Adrenal gland (tissue), 12 donors: Measurements from ENCODE around the gene LRPAP1. TPM values are rescaled to one million over a fixed set of nuclear protein-coding genes. Genes with fewer than 3 reads are reported as not detected.

ENCODE experiments used
- DNase-seq, 7 donors: peaks; one replicate each; pipeline ENCODE4 v3.0.0-alpha.2; 2019 to 2020
- H3K27ac ChIP-seq, 5 donors: fragments of 200-600 bp; sonication (generic) in 4 of 5; 1 replicate in 3 of 5; 2 replicates in 2 of 5; pipeline versions ENCODE4 v1.5.1 to v1.8.0; 2016 to 2020; ENCODE audit warnings: mild to moderate bottlenecking in 1 of 5
- H3K27me3 ChIP-seq: fragments of 200-600 bp; 2 replicates; pipeline ENCODE4 v1.8.0; 2021
- H3K36me3 ChIP-seq, 2 donors: fragments of 200-600 bp; replicated peaks in 1 of 2; 1 replicate in 1 of 2; 2 replicates in 1 of 2; pipeline versions ENCODE4 v1.5.1 to v1.8.0; 2018 to 2022
- H3K4me1 ChIP-seq, 2 donors: fragments of 200-600 bp; replicated peaks in 1 of 2; 1 replicate in 1 of 2; 2 replicates in 1 of 2; pipeline versions ENCODE4 v1.5.1 to v1.8.0; 2018 to 2021
- H3K4me3 ChIP-seq, 4 donors: fragments of 200-600 bp; sonication (generic) in 3 of 4; one replicate each; pipeline ENCODE4 v1.5.1; 2016 to 2018
- H3K9me3 ChIP-seq, 3 donors: fragments of 200-600 bp; sonication (generic) in 1 of 3; replicated peaks in 1 of 3; 1 replicate in 2 of 3; 2 replicates in 1 of 3; pipeline versions ENCODE4 v1.5.1 to v1.8.0; 2016 to 2021
- POLR2A ChIP-seq, 2 donors: fragments of 450-650 bp; IDR thresholded peaks; one replicate each; pipeline ENCODE4 v1.6.1; 2017; ENCODE audit warnings: antibody characterized with exemption in 2 of 2, mild to moderate bottlenecking in 2 of 2, moderate library complexity in 1 of 2
- WGBS, 4 donors: extraction: QIAGEN DNeasy Blood & Tissue Kit in 2 of 4; methylation state at CpG; one replicate each; pipeline versions ENCODE4 v1.1.5 to v1.1.7; 2013 to 2017; 5-methylcytosine and 5-hydroxymethylcytosine counted together
- intact Hi-C, 2 donors: fragments of 100-400 bp; cut with DNase I; formaldehyde crosslinking; loops; one replicate each; pipeline versions ENCODE4 v1.14.1 to v1.15.0; 2022 to 2023
- polyA plus RNA-seq, 3 donors: library from polyadenylated mRNA; stranded (reverse); fragments of 200-250 nt in 2 of 3; fragments of 350-450 nt in 1 of 3; fragmentation: Illumina TruSeq in 1 of 3; extraction: RNeasy Lipid Tissue Mini Kit (QIAGEN cat#74804) in 1 of 3; gene quantifications; one replicate each; pipeline ENCODE4 v1.2.3, GENCODE V29; 2013 to 2014
- total RNA-seq, 9 donors: library from RNA; depleted of rRNA in 4 of 9; stranded (reverse); fragments of >200 nt in 4 of 9; fragments of 120-200 nt in 1 of 9; fragmentation: NEBNext Ultra II Directional in 1 of 9; extraction: Animal tissue kit (Norgen Biotek cat#: 25700) in 1 of 9; gene quantifications; one replicate each; pipeline versions ENCODE4 v1.1.0 to v1.2.4, GENCODE V29; 2013 to 2023
- TF ChIP-seq, protein P1 (sequence below), 6 experiments: fragments of 450-650 bp in 4 of 6; fragments of 200-600 bp in 2 of 6; sonication (generic) in 1 of 6; IDR thresholded peaks; 1 replicate in 5 of 6; 2 replicates in 1 of 6; pipeline versions ENCODE4 v1.5.1 to v1.8.0; 2016 to 2021; ENCODE audit warnings: antibody characterized with exemption in 6 of 6, mild to moderate bottlenecking in 2 of 6, moderate library complexity in 1 of 6
- donor health status: healthy with polysubstance abuse.
- donor health status: Bipolar disorder and iron deficiency.
- donor health status: DM: yes; HTN: yes; CAD: no.
- donor health status: DM: no; HTN: no; CAD: no.
- donor health status: DM: no; HTN: no; CAD: no.
- donor health status: DM: yes; HTN: yes; CAD: no.

LRPAP1 gene
- total and polyA plus RNA-seq, 12 donors = 32.9 to 309 (median 188) TPM

DNA sequence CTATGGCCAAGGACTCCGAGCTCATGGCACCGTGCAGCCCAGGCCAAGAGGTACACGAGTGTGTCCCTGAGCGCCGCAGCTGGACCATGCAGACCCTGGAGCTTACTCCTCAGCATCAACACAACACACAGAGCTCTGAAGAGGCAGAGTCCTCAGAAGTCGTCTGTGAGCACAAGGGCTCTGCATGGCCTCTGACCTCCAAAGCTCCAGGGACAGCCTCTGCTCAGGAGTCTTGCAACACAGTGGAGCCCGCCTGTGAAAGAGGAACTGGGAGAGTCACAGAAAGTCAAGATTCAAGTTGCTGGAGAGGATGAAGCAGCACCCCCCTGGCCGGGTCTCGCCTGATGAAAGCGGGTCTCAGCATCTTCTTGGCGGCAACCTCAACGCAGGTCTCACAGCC lies 2.9 kb downstream of the LRPAP1 start:
- TF ChIP-seq POLR2A (IDR thresholded peaks at IDR 0.05) = no peak
- TF ChIP-seq, protein P1, sequence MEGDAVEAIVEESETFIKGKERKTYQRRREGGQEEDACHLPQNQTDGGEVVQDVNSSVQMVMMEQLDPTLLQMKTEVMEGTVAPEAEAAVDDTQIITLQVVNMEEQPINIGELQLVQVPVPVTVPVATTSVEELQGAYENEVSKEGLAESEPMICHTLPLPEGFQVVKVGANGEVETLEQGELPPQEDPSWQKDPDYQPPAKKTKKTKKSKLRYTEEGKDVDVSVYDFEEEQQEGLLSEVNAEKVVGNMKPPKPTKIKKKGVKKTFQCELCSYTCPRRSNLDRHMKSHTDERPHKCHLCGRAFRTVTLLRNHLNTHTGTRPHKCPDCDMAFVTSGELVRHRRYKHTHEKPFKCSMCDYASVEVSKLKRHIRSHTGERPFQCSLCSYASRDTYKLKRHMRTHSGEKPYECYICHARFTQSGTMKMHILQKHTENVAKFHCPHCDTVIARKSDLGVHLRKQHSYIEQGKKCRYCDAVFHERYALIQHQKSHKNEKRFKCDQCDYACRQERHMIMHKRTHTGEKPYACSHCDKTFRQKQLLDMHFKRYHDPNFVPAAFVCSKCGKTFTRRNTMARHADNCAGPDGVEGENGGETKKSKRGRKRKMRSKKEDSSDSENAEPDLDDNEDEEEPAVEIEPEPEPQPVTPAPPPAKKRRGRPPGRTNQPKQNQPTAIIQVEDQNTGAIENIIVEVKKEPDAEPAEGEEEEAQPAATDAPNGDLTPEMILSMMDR (IDR thresholded peaks at IDR 0.05) = no peak
- intact Hi-C loops = no loop called here
- H3K27ac ChIP-seq = no peak overlapping the region
- peaks cover 15 to 32% of the 10 kb centered on the region in 2 donors for H3K4me1 ChIP-seq
- 70 to 80% (median 79%) methylated on average over 12 of the region's 12 CpGs for WGBS, 4 donors
- no peak overlapping the region for H3K4me3 ChIP-seq
- no peaks in the 10 kb centered on the region for H3K27me3 ChIP-seq
- peaks cover 0 to 20% of the 10 kb centered on the region in 2 donors for H3K36me3 ChIP-seq
- peak in 6 of 7 donors; percentile 38 to 73 (median 62) for DNase-seq
- no peaks in the 10 kb centered on the region for H3K9me3 ChIP-seq

- Histone ChIP-seq H3K4me3 (no peak overlapping the region), H3K4me1 (peaks cover 15 to 32% of the 10 kb centered on the region in 2 donors), H3K27ac (no peak overlapping the region), H3K27me3 (no peaks in the 10 kb centered on the region), H3K9me3 (no peaks in the 10 kb centered on the region), H3K36me3 (peaks cover 0 to 32% of the 10 kb centered on the region in 2 donors)
- intact Hi-C loops = no loop called here
- TF ChIP-seq, protein P1 (IDR thresholded peaks at IDR 0.05) = no peak
- no peak for TF ChIP-seq POLR2A (IDR thresholded peaks at IDR 0.05)
- 90 to 94% (median 91%) methylated on average over 16 to 27 of the region's 27 CpGs for WGBS, 4 donors
- DNase-seq = no peak
Observed at GRCh38 chr4:3527914-3528876, 4.0 kb downstream of the LRPAP1 start.

DNA sequence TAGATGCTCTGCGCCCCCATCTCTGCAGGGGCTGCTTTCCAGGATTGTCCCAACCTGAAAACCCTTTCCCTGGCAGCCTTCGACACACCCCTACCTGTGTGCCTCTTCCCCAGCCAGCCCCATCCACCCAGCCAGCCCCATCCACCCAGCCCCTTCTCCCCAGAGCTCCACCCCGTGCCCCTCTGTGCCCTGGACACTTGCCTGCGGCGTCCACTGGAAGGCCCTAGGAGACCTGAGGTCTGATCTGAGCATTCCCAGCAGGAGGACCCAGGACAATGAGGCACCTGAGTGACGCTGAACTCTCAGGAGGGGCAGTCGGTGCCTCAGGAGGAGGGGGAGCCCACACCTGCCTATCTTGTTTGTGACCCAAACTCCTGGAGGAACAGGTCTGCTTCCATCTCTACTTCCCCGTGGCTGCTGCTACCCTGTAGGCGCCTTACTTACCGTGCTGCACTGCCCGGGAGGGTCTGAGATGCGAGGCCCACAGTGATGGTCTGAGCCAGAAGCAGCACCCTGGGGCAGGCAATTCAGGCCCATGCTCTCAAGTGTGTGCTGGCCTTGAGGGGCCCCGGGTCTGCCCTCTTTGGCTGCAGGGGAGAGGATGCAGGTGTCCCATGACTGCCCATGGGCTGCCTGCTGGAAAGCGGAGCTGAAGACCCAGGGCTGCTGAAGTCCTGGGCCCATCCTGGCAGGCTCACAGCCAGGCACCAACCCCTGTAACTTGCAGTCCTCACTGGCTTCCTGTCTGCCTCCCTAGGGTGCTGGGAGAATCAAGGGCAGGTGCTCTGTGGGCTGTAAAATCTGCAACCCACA lies 4.9 kb downstream of the LRPAP1 start:
- Histone ChIP-seq H3K4me3 (no peak overlapping the region), H3K36me3 (peaks cover 0 to 39% of the 10 kb centered on the region in 2 donors), H3K4me1 (peaks cover 15 to 28% of the 10 kb centered on the region in 2 donors), H3K27me3 (no peaks in the 10 kb centered on the region), H3K27ac (no peak overlapping the region), H3K9me3 (no peaks in the 10 kb centered on the region)
- DNase-seq = peak in 1 of 7 donors; percentile 11
- intact Hi-C loops = no loop called here
- TF ChIP-seq, protein P1 (IDR thresholded peaks at IDR 0.05) = no peak
- no peak for TF ChIP-seq POLR2A (IDR thresholded peaks at IDR 0.05)
- 89 to 95% (median 92%) methylated on average over 6 to 14 of the region's 14 CpGs for WGBS, 4 donors

DNA sequence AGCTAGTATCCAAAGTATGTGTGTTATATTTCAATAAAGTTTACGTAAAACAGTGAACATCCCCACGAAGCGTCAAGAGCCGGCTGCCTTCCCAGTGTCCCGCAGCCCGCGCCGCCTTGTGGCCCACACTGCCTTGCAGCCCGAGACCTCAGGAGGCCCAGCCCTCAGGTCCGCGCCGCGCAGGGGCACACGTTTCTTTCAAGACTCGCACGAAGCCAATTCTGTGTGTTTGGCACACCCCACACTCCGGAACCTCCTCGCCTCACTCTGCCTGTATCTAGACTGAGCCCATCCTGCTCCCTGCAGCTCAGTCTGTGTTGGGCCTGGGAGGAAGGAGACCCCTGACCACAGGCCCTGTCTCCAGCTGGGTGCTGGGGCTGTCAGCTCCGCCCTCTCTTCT lies 5.8 kb downstream of the LRPAP1 start:
- 95 to 98% (median 97%) methylated on average over 19 of the region's 19 CpGs for WGBS, 4 donors
- Histone ChIP-seq H3K36me3 (peaks cover 0 to 48% of the 10 kb centered on the region in 2 donors), H3K4me1 (peaks cover 13 to 24% of the 10 kb centered on the region in 2 donors)

More for the DNA sequence above, 5.8 kb downstream of the LRPAP1 start:
- no peak overlapping the region for H3K27ac ChIP-seq
- no peak for DNase-seq
- H3K4me3 ChIP-seq = no peak overlapping the region
- TF ChIP-seq, protein P1 (IDR thresholded peaks at IDR 0.05) = no peak
- no peaks in the 10 kb centered on the region for H3K27me3 ChIP-seq
- no peaks in the 10 kb centered on the region for H3K9me3 ChIP-seq
- intact Hi-C loops = no loop called here
